NCI-H2107 treated with DMSO at 0.1 percent for 48 hours (cell line): ENCODE data around the gene AVPI1.
A peak's percentile ranks its signal among the peaks of the same experiment; 100 is the strongest.

Experiments used
- DNase-seq: peaks from one replicate; lab custom pipeline; 2025; ENCODE audit not compliant: unreplicated experiment; lab: John Stamatoyannopoulos, UW

The AVPI1 gene

GRCh38 chr10:97686962-97687784 lies at the start of gene AVPI1:
Gene AVPI1 (minus strand): TSS chr10:97687241. CDS start chr10:97679905, 7,336 bp downstream.
- DNase-seq = peak; percentile 73

GRCh38 chr10:97736403-97736901 lies 49.4 kb upstream of the AVPI1 start:
- no peak for DNase-seq

- no peak for DNase-seq
These were observed 47.0 kb upstream of the AVPI1 start for GRCh38 chr10:97734021-97734420.

- no peak for DNase-seq
These were observed 46.2 kb upstream of the AVPI1 start for GRCh38 chr10:97733256-97733655.

GRCh38 chr10:97732052-97732359 lies 45.0 kb upstream of the AVPI1 start:
- no peak for DNase-seq

- DNase-seq = peak; percentile 40
These were observed 44.5 kb upstream of the AVPI1 start for GRCh38 chr10:97731346-97732051.

GRCh38 chr10:97729014-97729413 lies 42.0 kb upstream of the AVPI1 start:
- DNase-seq = no peak

- DNase-seq = no peak
These were observed 39.7 kb upstream of the AVPI1 start for GRCh38 chr10:97726636-97727178.

- no peak for DNase-seq
These were observed 37.4 kb upstream of the AVPI1 start for GRCh38 chr10:97724341-97724941.

GRCh38 chr10:97723001-97723400 lies 36.0 kb upstream of the AVPI1 start:
- DNase-seq = no peak

- DNase-seq = no peak
These were observed 35.1 kb upstream of the AVPI1 start for GRCh38 chr10:97721871-97722780.

- no peak for DNase-seq
These were observed 32.6 kb upstream of the AVPI1 start for GRCh38 chr10:97719602-97720001.

GRCh38 chr10:97718659-97719142 lies 31.7 kb upstream of the AVPI1 start:
- DNase-seq = peak; percentile 31

GRCh38 chr10:97718178-97718577 lies 31.1 kb upstream of the AVPI1 start:
- DNase-seq = no peak

GRCh38 chr10:97717627-97718026 lies 30.6 kb upstream of the AVPI1 start:
- no peak for DNase-seq

GRCh38 chr10:97715259-97715874 lies 28.3 kb upstream of the AVPI1 start:
- DNase-seq = no peak

GRCh38 chr10:97714401-97715258 lies 27.6 kb upstream of the AVPI1 start:
- no peak for DNase-seq

- DNase-seq = no peak
These were observed 26.9 kb upstream of the AVPI1 start for GRCh38 chr10:97713826-97714400.

- DNase-seq = no peak
These were observed 26.3 kb upstream of the AVPI1 start, which contains the start of gene MARVELD1 for GRCh38 chr10:97713339-97713825. Gene MARVELD1 (plus strand): TSS chr10:97713730. CDS start chr10:97713877, 147 bp downstream.
